Amygdala (tissue), 56 donors: Measurements from ENCODE around the gene ADH7.
A peak's percentile ranks its signal among the peaks of the same experiment; 100 is the strongest.
"Not testable (repeated sequence)": the region's sequence is repeated elsewhere in the genome, so short reads cannot be mapped to it uniquely, and the experiment has no call there.

Source experiments
- DNase-seq, 56 donors: peaks; one replicate each; lab custom pipeline; 2025; lab: John Stamatoyannopoulos, UW

ADH7 gene

DNA sequence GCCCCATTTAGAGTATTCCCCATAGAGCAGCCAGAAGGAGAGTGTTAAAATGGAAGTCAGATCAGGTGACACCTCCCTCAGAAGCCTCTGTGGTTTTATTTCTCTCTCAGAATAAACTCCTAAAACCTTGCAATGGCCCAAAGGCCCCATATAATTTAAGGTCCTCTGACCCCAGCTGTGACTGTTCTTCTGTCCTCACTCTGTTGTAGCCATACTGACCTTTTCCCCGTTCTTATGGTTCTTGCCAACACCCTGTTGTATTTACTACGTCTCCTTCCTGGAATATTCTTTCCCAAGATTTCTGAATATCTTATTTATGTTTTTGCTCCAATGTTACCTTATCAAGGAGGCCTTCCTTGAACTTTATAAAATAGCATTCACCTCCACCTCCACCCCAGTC lies 18.0 kb downstream of the ADH7 start:
- no peak for DNase-seq

DNA sequence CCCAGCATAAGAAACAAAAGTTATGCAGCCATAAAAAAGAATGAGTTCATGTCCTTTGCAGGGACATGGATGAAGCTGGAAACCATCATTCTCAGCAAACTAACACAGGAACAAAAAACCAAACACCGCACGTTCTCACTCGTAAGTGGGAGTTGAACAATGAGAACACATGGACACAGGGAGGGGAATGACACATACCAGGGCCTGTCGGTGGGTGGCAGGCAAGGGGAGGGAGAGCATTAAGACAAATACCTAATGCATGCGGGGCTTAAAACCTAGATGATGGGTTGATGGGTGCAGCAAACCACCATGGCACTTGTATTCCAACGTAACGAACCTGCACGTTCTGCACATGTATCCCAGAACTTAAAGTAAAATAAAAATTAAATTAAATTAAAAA lies 19.4 kb downstream of the ADH7 start:
- DNase-seq: peak in 1 of 56 donors; percentile 0

DNA sequence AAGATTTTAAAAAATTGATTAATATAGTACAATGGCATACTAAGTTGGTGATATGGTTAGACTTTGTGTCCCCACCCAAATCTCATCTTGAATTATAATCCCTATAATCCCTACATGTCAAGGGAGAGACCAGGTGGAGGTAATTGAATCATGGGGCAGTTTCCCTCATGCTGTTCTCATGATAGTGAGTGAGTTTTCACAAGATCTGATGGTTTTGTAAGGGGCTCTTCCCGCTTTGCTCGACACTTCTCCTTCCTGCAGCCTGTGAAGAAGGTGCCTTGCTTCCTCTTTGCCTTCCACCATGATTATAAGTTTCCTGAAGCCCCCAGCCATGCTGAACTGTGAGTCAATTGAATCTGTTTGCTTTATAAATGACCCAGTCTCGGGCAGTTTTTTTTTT lies 20.2 kb downstream of the ADH7 start:
- DNase-seq: not testable (repeated sequence)

DNA sequence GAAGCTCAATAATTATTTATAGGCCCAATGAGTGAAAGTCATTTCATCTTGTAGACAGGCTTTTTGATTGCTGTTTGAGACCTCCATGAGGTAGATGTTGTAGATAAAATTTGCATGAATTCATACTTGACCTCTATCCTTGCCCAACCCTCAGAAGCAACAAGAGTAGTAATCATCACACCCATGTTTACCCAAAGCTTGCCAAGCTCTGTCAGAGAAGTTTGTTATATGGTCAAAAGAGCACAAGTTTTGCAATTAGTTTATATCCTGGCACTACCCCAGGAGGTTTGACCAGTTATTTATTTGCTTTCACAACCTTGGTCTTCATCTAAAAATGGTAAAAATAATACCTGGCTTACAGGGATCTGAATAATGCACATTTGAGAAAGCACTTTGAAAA lies 20.7 kb downstream of the ADH7 start:
- DNase-seq: no peak

DNA sequence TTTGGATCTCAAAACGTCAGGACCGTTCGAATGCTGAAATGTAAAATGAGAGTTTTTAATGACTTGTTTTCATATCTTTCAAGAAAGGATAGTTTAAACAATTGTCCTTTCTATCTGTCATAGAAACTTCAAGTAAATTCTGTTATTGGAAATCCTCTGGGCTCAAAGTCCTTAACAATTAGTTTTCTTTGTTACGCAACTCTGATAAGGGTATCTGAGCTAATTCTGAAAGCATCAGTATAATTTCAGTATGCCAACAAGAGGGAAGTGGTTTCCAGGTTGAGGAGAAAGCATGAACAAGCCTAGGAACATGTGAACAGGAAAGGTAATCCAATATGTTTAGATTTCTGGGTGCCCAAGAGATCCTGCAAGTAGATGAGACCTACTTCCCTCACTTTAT lies 22.0 kb downstream of the ADH7 start:
- DNase-seq: no peak

DNA sequence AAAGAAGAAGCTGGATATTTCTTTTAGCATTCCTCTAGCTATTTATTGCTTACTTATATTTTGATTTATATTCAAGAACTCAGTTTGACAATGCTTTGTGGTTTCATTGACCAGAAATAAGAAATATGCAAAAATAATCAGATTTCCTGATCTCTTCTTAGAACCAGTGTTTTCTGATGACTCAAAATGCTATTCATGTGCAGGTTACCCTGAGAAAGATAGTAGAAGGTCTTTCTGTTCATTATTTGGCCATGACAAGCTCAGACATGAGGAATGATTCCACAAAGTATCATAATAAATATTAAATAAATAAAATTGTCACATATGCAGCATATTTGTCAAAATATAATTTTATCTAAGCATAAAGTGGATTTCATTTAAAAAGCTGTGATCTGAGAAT lies 24.1 kb downstream of the ADH7 start:
- DNase-seq: no peak

DNA sequence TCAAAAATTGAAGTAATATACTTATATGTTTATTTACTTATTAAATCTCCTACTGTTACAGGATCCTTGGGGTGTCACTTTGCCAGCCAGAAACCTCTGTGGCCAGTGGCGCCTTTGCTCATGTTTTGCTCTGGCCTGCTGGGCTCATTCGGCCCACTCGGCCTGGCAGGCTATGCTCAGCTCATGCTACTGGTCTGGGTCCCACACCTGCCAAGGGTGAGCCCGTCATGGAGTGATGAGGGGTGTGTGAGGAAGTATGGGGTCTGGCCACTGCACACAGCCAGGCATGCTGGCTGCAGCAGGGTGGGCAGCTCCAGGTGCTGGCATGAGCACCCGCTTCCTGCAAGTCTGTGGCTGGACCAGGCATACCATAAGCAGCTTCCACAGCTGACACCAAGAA lies 25.1 kb downstream of the ADH7 start:
- DNase-seq: no peak

DNA sequence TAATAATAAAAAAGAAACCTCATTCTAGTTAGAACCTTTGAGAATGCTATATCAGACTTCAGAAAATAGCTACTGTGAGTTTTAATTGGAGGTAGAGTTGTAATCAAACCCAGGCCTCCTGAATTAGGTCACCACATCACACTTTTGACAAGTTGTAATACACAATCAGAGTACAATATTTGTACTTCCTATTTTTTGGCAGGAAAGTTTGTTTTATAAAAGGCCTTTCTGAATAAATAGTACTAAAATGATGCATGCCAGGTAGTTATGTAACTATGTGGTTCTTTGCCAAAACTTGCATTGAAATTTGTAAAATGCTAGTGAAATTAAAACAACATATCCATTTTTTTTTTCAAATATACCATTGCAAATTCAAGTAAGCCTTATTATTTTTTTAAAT lies 26.8 kb downstream of the ADH7 start:
- DNase-seq: no peak

DNA sequence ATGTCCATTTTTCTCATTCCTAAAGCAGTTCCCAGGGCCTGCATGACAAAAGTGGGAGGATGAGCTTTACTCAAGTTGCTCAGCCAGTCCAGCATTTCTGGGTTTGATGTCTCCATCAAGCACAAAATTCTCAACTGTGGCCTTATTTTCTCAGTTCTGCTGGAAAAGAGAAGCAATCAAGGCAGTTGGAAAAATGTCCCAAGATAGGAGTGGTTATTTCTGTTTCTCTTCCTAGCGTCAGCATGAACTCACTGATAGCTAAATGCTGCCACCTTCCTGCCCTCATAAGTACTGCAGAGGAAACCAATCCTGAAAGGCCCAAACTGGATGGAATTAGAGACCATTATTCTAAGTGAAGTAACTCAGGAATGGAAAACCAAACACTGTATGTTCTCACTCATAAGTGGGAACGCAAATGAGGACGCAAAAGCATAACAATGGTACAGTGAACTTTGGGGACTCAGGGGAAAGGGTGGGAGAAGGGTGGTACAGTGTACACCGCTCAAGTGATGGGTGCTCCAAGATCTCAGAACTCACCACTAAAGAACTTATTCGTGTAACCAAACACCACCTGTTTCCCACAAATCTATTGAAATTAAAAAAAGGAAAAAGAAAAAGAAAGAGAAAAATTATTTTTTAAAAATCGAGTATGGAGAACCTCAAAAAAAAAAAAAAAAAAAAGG lies 29.6 kb downstream of the ADH7 start:
- peak in 46 of 56 donors; percentile 1 to 81 (median 18) for DNase-seq

DNA sequence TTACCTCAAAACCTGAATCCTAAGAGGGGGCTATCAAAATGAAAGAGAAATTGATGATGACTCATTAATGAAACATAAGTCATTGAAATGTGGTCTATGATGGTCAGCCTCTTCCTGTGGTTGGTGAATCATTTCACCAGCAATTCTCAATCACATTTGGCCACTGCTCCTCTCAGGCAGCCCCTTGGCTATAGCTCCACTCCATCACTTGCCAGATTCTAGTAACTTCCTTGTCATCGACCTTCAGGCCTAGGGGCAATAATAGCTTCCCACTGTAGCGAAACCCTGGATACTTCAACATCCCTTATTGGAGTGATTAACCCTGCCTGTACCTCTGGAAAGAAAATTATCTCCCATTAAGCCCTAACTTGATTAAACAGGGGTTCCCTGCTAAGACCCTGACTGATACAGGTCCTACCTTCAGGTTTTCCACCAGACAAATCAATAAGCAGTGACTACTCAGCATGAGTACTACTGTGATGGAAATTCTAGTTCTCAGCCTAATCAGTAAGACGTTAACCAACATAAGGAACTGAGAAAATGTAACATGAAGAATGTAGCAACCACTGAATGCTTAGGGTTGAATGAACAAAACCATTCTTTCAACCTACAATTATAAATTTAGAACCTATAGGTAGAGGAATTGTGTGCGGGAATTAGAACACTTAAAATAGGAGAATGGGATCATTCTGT lies 30.4 kb downstream of the ADH7 start:
- DNase-seq: no peak

DNA sequence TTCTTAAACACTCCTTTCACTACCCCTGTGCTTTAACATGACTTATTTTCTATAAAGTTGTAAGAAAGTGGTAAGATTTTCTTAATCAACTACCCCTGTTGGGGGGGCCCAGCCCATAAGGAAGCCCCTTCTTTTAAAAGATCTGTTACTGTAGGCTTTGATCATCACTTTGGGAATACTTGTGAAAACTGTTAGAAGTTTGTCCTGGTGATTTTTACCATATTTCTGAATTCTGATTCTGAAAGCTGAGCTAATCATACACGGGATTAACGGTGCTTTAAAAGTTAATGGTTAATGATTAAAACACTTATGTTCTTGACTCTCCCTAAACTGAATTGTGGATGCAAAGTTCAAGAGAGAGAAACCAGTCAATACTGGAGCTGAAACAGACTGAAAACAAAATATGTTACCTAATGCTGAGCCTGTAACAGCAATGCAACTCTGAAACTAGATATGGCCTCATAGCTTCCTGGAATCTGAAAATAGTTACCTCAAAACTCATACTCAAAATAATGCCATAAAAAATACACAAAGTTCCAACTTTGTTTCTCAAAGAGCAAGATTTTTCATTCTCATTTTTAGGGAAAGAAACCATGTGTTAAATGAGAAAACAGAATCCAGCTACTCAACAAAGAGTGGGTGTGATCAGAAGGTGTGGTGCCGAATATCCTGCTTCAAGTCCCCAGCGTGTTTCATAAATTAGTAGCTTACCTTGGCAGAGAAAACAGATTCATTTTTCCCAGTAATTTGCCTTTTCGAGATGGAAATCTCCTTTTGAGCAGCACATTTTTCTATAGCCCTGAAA lies 31.6 kb downstream of the ADH7 start:
- DNase-seq: no peak

DNA sequence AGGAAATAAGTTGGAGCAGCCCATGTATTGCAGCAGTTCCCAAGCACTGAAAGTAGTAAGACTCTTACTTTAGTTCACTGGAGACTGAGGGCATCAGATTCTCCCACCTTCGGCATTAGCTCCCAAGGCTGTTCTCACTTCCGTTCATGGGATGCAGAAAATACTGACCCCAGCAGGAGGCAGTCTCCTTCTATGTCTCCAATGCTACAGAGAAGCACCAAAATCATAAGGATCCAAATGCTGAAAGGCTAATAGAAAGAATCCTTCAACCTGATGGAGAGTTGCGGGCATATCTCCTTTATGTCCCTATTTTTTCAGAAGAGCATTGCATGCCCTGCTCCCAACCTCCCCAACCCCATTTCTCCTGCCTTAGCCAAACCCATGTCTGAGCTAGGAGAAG lies 32.4 kb downstream of the ADH7 start:
- DNase-seq: no peak

DNA sequence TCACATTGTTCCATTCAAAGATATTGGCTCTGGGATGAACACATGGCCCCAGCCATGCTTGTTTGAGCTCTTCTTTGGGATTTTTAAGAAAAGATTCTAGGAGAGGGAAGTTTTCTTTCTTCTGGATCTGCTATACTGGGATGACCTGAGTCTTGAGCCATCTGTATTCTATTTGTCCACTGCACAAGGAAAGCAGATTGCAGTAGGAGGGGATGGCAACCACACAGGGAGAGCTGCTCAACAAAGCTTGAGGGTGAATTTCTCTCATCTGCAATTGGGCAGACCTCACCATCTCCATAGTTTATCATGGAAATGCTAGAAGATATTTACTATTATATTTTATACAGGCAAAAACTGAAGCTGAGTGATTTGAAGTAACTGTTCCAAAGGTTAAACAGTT lies 34.3 kb downstream of the ADH7 start:
- no peak for DNase-seq

DNA sequence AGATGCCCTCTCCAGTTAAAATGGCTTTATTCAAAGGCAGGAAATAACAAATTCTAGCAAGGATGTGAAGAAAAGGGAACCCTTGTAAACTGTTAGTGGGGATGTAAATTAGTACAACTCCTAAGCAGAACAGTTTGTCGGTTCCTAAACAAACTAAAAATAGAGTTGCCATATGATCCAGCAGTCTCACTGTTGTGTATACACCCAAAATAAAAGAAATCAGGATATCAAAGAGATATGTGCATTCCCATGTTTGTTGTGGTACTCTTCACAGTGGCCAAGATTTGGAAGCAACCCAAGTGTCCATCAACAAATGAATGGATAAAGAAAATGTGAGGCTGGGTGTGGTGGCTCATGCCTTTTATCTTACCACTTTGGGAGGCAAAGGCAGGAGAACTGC lies 36.1 kb downstream of the ADH7 start:
- no peak for DNase-seq

DNA sequence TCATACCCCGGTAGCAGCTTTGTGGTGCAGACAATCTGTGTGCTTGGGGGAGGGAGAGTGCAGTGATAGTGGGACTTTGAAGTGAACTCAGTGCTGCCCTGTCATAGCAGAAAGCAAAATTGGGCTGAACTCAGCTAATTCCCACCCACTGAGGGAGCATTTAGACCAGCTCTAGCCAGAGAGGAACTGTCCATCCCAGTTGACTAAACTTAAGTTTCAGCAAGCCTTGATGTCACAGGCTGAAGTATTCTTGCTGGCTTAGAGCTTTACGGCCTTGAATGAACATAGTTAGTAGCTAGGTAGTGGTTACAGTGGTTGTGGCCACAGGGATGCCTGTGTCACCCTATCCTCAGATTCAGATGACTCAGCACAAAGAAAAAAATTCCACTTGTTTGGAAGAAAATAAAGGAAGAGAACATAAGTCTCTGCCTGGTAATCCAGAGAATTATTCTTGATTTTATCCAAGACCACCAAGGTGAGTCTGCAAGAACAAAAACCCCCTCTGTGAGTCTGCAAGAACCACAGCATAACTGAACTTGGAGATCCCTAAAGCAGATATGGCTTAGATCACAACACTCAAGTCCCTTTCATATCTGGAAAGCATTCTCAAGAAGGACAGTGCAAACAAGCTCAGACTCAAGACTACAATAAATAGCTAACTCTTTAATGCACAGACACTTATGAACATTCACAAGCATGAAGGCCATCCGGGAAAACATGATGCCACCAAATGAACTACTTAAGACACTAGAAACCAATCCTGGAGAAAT lies 39.4 kb downstream of the ADH7 start:
- DNase-seq: no peak

DNA sequence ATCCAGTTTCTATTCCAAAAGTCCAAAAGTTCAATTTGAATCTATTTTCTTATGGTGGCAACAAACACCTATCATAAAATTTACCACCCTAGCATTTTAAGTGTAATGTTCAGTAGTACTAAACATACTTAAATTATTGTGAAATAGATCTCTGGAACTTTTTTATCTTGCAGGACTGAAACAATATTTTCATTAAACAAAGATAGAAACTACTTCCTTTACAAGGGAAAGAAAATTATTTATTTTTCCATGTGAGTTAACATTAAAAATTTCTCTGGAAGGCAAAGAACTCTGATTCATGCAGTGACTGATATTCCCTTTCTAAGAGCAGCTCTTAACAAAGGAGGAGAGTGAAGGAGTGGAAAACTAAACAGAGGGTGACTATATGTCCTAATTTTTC lies 40.2 kb downstream of the ADH7 start:
- no peak for DNase-seq

DNA sequence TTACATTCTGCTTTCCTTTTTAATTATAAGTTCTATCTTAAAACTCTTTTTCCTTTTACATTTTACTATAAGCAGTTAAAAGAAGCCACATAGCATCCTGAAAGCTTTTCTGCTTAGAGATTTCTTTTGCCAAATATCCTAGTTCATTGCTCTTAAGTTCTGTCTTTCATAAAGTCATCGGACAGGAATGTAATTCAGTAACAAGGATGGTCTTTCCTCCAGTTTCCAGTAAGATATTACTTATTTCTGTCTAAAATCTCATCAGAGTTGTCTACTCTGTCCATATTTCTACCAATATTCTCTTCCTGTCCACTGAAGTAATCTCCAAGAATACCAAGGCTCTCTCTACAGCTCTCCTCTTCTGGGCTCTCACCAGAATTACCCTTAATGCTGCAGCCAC lies 45.1 kb downstream of the ADH7 start:
- DNase-seq: no peak

DNA sequence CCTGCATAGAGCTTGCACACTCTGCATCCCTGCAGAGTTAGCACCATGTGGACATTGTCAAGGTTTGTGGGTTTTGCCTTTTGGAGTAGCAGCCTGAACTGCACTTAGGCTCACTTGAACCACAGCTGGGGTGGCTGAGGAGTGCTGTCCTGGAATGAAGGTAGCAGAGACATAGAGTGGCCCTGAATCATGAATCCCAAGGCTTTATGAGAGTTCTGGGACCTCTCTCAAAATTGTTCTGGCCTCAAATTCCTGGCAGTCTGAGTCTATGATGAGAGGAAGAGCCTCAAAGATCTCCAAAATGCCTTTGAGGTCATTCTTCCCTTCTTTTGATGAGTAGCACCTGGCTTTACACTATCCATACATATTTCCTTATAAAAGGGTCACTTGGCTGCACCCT lies 45.5 kb downstream of the ADH7 start:
- DNase-seq: no peak

DNA sequence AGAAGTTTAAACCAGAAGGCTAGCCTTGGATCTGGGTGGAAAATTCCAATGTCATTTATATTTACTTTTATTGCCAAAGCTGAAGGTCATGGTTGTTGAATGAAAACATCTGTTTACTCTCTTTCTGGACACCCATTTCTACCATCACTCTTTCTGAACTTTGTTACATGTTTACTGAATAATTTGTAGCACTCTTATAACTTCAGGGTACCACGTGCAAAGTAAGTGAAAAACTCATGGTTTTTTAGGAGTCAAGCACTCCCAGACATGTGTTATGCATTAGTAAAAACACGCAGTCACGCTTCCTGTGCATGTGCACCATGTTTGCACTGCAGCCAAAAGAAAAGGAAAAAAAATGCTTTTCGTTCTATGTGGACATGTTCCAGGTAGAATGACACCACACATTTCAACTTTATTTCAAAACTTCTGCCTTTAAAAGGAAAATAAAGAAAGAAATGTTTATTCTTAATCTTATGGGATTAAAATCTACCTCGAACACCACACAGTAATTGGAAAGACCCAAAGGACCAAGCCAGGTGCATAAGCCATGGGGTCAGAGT lies 51.2 kb downstream of the ADH7 start:
- DNase-seq: no peak

DNA sequence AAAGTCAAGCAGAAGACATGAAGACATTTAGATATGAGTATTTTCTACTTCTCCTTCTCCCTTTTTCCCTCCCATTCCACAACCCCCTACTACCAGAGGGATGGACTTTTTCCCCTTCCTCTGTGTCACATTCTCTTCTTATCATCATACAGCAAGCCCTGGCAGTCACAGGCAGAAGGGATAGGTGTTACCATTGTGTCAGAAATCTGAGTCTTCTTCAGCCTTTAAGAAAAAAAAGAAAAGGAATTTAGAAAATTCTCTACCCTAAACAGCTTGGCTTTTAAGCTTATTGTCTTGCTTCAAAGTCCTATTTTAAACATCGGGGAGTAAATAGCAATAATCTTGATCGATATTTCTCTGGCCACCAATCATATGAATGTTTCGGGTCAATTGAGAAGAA lies 51.7 kb downstream of the ADH7 start:
- DNase-seq: no peak
